AG20443 (cell line): ENCODE measurements around the gene DNAH8.
A peak's percentile ranks its signal among the peaks of the same experiment; 100 is the strongest.

Source experiments
- DNase-seq: peaks from one replicate; pipeline ENCODE4 v3.0.0; 2012; ENCODE audit warnings: low spot score, mixed read lengths

DNAH8 gene

DNA sequence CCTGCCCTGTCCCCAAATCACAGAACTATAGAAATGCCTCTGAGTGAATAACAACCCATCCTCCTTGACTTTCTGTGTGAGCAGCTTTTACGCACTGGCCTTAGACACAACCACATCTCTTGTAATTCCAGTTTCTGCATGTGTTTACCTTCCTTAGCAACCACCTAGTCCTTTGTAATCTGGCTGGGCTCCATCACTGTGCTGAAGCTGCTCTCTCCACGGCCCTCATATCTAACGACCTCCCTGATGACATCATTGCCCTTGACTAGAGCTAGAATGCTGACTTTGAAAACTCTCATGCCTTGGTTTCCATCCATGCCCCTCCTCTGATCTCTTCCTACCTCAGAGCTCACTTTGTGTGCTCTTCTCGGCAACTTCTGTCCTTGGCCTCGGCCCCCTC is 303.0 kb downstream of the DNAH8 start:
- DNase-seq, result no peak

DNA sequence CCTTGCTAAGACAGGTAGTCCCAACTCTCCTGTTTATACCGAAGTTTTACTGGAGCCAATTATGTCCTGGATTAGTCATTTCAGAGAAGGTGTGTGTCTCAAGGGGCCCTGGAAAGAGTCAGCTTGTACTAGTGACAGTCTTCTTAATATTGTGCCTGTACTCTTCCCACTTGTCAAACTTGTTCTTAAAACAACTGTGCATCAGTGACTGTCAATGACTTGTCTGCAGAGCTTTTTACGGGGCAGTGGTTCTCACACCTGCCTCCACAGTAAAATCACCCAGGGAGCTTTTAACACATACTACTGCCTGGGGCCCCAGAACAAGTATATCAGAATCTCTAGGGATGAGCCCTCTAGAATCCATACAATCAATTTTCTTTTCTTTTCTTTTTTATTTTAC is 305.0 kb downstream of the DNAH8 start:
- no peak for DNase-seq

DNA sequence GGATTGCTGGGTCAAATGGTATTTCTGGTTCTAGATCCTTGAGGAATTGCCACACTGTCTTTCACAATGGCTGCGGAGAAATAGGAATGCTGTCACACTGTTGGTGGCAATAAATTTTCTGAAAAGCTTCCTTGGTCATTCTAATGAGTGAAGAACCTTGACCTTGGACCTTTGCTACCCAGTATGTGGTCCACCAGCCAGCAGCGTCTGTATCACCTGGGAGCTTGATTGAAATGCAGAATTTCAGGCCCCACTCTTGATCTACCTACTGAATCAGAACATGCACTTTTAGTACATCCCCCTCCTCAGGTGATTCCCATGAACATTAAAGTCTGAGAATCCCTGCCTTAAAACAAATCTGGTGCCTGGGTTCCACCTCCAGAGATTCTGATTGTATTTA is 305.9 kb downstream of the DNAH8 start:
- DNase-seq, result no peak

DNA sequence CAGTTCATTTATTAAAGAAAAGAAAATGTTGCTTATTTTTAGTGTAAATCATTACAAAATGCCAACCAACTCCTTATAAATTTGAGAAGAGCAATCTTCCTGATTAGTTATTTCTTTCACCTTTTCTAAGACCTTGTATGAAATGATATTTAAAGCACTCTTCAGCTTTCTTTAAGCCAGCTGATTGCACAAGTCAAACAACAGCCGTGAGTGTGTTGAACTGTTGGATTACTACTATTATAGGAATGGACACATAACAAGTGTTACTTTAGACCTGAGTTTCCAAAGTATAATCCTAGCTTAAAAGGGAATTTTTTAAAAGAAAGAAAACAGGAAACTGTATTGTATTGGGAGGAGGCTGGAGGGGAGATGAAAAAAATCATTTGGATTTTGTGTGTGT is 306.7 kb downstream of the DNAH8 start:
- DNase-seq, result no peak

DNA sequence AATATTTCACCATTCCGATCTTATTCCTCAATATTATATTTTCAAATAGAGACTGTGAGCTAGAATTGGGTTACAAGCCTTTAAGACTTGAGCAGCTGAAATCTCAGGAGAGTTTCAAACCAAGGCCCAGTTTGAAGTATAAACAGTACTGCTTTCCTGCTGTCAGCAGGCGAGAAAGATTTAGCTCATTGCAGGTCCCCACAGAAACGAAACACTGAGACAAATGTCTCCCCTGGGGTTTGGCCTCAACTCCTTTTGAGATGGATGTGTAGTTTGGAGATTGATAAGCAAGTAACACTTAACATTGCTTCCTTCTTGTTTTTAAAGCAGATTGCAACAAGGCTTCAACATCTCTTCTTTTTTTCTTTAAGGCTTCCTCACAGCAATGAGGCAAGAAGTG is 311.1 kb downstream of the DNAH8 start:
- no peak for DNase-seq

- DNase-seq, result peak; percentile 64
Observed at GRCh38 chr6:39029156-39030011, 314.3 kb downstream of the DNAH8 start.

DNA sequence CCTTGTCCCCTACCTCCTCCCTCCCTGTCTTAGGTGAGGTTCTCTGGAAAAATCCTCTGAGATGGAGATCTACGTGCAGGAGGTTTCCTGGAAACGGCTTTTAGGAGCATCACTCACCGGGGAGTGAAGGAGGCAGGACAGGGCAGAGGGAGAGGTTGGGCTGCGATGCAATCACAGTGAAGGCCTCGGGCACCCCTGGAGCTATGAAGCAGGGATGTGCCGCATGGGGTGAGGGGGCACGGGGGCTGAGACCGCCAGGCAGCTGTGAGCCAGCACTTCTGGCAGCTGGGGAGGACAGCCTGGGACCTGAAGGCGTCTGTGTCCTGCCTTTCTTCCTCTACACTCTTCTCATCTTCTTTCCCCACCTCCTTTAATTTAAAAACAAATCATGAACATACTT is 320.6 kb downstream of the DNAH8 start:
- DNase-seq, result no peak

- no peak for DNase-seq
Observed at GRCh38 chr6:39037082-39037508, 322.0 kb downstream of the DNAH8 start.

DNA sequence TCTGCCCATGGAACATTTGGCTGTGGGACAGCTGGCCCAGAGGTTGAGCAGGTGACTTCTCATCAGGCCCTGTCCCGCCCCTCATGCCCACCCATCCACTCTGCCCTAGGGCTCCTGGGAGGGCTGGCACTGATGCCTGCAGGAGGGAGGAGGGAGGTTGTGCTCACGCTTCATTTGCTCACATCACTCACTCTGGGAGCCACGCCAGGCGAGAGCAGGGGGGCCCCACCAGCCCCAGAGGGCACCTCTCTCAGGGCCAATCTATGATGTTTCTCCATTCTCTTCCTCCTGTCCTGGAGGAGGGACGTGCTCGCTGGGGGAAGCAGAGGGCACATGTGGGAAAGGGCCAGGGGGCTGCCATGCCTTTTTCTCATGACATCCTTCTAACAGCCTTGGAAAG is 322.6 kb downstream of the DNAH8 start:
- no peak for DNase-seq

DNA sequence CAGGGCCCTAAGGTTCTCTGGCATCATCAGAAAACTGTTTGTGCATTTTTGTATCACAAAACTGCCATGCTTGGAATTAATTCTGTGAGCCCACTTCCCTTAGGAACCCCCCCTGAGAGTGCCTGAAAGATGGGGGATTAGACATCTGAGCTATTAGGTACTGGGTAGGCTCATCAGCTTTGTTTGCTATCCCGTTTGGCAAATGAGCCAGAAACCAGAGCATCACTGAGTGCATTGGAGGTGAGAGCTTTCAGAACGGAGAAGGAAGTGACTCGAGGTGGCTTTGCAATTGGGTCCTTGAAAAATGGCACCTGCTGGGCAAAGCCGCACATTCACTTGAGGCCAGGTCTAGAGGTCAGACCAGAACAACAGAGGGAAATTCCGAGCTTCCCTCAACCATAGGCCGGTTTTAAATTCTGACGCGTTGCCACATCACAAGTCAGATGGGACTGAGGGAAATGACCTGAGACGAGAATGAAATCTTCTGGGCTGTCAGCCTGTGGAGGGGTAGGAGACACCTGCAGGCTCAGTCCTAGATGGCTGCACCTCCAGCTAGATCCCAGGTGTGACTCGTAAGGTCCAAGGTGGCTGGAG is 325.1 kb downstream of the DNAH8 start:
- no peak for DNase-seq

DNA sequence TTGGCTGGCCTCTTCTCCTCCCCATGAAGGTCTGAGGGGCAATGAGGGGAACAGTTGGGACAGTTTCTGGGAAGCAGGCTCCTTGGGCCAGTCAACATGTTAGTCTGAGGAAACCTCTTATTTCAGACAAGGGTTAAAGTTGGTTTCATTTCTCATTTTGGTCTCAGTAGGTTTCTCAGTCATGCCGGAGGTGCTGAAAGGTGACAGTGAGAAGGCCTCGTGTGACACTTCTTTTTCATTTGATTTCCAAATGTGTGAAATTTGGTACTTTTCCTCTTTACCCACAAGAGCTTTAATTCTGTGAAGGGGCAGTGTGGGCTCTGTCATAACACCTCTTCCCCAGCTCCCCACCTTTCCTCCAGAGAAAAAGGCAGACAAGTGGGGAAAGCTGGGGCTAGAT is 326.0 kb downstream of the DNAH8 start:
- DNase-seq, result no peak

GRCh38 chr6:39043776-39044175 is 328.7 kb downstream of the DNAH8 start:
- no peak for DNase-seq

DNA sequence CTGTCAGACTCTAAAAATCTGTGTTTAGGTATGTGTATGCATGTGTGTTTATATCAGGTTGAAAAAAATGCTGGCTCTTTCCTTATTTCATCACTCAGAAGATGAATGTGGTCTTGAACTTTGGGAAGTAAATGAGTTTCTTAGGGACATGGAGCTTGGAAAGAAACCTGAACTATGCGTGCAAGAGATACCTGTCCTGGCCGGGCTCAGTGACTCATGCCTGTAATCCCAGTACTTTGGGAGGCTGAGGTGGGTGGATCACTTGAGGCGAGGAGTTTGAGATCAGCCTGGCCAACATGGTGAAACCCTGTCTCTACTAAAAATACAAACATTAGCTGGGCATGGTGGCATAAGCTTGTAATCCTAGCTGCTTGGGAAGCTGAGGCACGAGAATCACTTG is 329.1 kb downstream of the DNAH8 start:
- DNase-seq, result no peak

GRCh38 chr6:39047434-39048327 is 332.6 kb downstream of the DNAH8 start:
- DNase-seq, result no peak

DNA sequence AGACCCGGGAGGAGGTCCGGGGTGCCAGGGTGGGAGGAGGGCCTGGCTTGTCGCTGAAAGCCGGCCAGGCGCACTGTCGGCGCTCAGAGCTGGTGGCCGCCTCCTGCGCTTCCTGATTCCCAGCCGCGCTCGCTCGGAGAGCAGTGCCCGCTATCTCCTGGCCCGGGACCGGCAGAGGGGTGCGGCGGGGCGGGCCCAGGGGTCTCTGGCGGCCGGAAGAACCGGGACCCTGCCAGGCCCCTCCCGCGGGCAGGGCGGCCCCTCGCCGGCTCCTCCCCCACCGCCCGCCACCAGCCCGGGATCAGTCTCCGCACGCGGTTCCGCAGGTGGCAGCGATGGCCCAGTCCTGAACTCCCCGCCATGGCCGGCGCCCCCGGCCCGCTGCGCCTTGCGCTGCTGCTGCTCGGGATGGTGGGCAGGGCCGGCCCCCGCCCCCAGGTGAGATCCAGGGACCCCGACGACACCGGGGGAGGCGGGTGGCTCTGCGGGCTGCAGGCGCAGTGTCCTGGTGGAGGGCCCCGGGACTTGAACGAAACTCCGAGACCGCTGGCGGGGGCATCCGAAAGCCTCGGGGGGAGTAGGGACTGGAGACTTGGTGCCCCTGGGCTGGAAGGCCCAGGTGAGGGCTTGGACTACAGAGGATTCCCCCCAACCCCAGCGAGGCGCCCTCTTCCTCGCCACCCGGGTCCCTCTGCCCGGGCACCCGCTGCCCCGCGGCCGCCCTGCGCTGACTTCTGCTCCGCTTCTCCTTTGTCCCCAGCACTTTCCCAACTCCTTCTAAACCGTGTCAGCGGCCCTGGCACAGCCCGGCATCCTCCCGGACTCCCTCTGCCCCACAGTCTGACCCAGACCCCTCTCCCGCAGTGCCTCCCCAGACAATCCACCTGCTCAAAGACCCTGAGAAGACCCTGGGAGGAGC is 333.6 kb downstream of the DNAH8 start, which contains the start of gene GLP1R:
GLP1R (plus strand) TSS at position 301 of the 919 bp plus-strand sequence; CDS start at position 361, 60 bp downstream.
- DNase-seq, result no peak

- no peak for DNase-seq
Observed at GRCh38 chr6:39049575-39050283, 334.6 kb downstream of the DNAH8 start.

DNA sequence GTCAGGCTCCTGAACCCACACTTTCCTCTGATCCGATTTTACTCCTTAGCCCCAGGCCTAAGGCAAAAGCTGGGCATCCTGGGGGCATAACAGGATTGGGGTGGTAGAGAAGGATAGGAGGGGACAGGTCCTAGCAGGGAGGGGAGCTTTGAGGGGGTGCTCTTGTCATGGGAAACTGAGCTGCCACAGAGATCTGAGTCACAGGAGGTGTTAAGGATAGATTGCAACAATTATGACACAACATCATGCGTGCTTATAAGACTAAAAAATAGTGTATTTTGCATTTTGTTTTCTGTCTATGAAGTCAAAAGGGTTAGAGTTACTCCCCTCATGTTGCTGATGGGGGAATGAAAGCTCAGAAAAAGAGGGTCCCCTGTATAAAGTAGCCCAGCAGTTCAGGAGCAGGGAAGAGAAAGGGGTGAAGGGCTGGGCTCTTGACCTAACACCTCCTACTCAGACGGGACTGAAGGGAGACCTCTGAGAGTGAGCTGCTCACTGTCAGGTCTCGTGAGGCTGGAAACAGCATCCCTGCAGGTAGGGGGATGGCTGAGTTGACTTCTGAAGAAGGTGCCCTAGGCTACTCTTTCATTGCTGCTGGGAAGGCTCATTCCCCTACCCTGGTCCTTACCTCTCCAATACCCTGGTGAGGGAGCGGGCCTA is 335.5 kb downstream of the DNAH8 start:
- DNase-seq, result no peak

DNA sequence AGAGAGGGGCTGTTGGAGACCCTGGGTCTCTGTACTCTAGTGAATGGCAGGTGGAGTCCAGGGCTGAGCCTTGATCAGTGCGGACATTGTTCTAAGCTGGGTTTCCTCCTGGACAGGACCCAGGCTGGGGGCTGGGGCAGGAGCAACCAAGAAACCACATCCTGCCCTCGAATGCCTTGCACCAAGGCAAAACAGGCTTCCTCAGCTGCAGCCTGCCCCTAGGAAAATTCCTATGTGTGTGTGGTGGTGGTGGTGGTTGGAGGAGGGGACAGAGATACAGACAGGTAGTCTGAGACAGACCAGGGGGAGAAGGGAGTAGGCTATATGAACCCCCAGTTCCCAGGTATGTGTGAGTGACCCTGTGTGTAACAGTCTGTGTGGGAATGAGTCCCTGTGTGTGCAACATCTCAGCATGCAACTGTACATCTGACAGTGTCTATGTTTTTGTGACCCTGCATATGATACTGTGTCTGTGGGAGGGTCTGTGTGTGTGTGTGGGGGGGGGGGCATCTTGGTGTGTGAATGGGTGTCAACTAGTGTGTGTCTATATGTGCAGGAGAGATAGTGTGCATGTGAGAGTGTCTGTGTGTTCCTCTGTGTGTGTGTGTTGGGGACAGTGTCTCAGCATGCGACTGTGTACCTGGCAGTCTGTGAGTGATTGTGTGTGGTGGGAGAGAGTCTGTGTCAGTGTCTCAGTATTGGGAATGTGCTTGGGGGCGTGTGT is 336.4 kb downstream of the DNAH8 start:
- DNase-seq, result no peak

DNA sequence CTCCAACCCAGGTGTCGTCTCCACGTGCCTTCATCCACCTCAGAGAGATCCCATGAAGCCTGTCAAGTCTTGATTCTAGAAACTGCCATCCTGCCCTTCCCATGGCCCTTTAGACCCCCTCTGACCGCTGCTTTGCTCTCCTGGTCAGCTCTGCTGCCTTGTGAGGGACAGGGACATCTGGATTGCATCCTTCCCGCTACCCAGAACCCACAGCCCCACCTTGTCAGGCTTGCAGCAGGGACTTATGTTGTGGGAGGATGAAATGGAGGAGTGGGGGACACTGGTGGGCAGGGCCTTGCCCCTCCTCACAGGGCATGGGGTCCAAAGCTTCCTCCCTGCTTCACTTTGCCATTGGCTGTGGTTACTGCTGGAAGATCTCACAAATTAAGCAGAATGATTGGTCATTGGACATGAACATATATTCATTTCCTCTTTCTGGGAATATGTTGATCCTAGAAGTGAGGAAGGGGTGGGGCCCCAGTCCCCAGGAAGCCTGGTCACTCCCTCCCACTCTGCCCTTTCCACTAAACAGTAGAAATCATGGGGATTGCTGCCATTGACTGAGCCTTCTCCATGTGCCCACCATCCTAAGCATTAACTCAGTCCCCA is 338.0 kb downstream of the DNAH8 start:
- no peak for DNase-seq
